GM12801 (cell line): Measurements from ENCODE around the gene E2F1.

ENCODE experiments used
- CTCF ChIP-seq: IDR thresholded peaks from one replicate; pipeline ENCODE4 v1.5.1; 2011; ENCODE audit warnings: control low read depth; ENCODE audit not compliant: insufficient read length; ENCODE audit errors: extremely low read depth

Gene E2F1

GRCh38 chr20:33719277-33719988 lies 33.2 kb upstream of the E2F1 start:
- TF ChIP-seq CTCF = no peak

- no peak for TF ChIP-seq CTCF
Observed at GRCh38 chr20:33716498-33716897, 30.3 kb upstream of the E2F1 start.

- no peak for TF ChIP-seq CTCF
Observed at GRCh38 chr20:33713865-33714367, 27.7 kb upstream of the E2F1 start.

- no peak for TF ChIP-seq CTCF
Observed at GRCh38 chr20:33711446-33711738, 25.2 kb upstream of the E2F1 start.

- no peak for TF ChIP-seq CTCF
Observed at GRCh38 chr20:33710681-33711445, 24.7 kb upstream of the E2F1 start.

- TF ChIP-seq CTCF = no peak
Observed at GRCh38 chr20:33709905-33710541, 23.8 kb upstream of the E2F1 start.

- no peak for TF ChIP-seq CTCF
Observed at GRCh38 chr20:33709398-33709797, 23.2 kb upstream of the E2F1 start.
